Measurements from ENCODE around the gene PKD1L1.
A peak's percentile ranks its signal among the peaks of the same experiment; 100 is the strongest.
"Not testable (repeated sequence)": the region's sequence is repeated elsewhere in the genome, so short reads cannot be mapped to it uniquely, and the experiment has no call there.

Gene PKD1L1

DNA sequence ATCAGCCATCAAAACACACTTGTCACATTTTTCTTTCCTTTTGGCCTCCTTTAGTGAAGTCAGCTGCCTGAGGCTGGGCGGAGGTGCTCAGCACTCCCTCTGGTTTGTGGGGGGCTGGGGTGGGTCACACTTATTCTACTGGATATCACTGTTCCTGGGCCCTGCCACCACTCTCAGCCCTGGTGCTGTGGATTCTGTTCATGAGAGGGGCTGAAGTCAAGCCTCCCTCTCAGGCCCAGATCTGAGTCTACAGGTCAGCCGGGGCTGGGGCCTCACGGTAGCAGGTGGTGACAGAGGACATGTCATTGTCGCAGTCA lies 185.6 kb downstream of the PKD1L1 start:
- no peak for DNase-seq (ENCODE audit: low read depth)

DNA sequence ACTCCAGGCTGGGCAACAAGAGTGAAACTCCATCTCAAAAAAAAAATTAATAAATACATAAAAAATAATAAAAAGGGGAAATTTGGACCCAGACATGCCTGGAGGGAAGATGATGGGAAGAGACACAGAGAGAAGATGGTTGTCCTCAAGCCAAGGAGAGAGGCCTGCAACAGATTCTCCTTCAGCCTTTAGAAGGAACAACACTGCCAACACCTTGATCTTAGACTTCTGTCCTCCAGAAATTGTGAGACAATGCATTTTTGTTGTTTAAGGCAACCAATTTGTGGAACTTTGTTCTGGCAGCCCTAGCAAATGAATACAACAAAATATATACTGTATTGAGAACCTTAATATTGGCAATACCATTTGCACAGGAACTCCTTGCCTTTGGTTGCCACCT lies 186.1 kb downstream of the PKD1L1 start:
- DNase-seq (ENCODE audit: low read depth) = no peak

DNA sequence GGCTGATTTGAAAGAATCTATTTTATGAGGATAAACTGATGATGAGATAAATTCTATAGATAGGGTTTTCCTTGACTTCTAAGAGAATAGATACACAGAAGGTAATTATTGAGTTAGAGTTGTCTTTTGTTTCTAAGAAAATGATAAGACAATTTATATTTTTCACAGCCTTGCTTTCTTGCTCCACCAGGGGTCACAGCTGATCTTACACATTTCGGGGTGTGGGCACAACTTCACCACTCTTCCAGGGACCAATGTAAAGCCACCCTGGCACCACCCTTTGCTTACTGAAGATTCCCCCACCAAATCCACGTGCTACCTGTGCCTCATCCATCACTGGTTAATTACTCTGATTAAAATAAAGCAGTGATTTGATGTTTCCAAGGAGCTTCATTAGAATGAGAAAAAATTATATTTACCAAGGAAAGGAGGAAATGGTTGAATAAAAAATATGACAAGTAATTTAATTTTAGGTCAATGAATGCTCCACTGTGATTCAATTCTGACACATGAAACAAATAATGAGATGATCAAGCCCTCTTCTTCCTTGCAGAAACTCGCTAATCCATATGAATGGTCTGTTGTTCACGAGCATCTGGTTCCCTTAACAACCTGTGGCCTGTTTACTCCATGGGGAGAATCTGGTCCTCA lies 189.1 kb downstream of the PKD1L1 start:
- DNase-seq (ENCODE audit: low read depth) = no peak

DNA sequence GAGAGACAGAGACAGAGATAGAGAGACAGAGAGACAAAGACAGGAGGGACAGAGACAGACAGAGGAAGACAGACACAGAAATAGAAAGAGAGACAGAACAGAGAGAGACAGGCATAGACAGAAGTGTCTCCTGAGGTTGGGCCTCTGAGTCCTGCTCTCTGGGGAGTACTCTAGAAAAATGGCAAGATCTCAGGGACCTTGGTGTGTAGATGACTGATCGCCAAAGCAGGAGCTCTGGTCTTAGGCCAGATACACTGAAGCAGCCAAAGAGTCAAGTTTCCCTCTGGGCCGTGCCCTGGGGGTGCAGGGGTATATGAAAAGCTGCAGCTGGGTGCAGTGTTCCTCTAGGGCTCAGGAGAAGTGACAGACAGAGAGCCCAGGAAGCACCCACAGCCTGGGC lies 189.7 kb downstream of the PKD1L1 start:
- DNase-seq (ENCODE audit: low read depth) = no peak

DNA sequence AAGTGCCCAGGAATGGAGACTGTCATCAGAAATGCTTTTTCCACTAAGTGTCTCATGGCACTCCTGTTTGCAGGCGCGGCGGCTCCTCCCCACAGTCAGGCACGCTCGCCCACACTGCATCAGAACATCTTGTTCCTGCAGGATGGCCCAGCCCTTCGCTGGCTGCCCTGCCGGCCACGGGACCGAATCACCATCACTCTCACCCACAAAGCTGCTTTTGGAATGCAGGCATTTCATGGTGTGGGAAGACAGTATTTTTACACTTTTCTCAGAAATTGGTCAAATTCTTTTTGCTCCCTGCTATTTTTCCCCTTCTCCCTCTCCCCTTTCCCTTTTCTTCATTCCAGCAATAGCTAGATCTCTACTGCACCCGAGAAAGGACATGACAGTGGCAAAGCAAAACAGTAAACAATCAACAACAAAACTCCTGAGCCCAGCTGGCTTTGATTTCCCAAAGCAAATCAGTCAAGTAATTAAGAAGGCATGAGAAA lies 190.3 kb downstream of the PKD1L1 start:
- DNase-seq (ENCODE audit: low read depth) = peak; percentile 83

DNA sequence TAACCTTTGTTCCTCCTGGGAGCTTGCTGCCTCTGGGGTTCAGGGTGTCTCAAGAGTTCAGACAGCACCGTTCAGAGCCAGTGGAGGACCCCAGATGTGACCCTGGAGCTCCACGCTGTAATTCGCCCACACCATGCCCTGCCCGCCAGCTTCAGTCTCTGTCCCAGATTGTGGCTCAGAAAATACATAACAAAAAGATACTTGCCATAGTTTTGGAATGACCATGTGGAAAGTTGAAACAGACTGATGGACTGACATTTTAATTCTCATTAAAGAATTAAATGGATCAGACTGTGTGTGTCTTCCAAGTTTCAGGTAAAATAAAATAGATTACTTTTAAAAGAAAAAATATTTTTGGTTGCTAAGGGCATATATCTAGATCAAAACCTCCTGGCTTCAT lies 191.6 kb downstream of the PKD1L1 start:
- no peak for DNase-seq (ENCODE audit: low read depth)

DNA sequence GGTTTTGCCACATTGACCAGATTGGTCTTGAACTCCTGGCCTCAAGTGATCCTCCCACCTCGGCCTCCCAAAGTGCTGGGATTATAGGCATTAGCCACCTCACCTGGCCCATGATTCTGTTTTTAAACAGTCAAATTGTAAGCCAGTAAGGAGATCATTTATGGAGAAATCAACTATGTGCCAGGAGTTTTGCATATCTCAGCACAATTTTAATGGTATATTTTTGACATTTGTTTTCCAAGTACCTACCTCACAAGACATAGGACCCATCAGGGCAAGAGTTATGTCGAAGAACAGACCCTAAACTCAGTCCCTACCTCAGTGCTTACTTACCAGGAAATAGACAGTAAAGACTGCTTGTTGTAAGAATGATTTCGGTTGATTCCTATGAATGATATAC lies 193.0 kb downstream of the PKD1L1 start:
- DNase-seq (ENCODE audit: low read depth) = no peak

DNA sequence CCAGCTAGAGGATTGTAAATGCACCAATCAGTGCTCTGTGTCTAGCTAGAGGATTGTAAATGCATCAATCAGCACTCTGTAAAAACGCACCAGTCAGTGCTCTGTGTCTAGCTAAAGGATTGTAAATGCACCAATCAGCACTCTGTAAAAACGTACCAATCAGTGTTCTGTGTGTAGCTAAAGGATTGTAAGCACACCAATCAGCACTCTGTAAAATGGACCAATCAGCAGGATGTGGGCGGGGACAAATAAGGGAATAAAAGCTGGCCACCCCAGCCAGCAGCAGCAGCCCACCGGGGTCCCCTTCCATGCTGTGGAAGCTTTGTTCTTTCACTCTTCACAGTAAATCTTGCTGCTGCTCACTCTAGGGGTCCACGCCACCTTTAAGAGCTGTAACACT lies 196.5 kb downstream of the PKD1L1 start:
- DNase-seq (ENCODE audit: low read depth) = not testable (repeated sequence)

DNA sequence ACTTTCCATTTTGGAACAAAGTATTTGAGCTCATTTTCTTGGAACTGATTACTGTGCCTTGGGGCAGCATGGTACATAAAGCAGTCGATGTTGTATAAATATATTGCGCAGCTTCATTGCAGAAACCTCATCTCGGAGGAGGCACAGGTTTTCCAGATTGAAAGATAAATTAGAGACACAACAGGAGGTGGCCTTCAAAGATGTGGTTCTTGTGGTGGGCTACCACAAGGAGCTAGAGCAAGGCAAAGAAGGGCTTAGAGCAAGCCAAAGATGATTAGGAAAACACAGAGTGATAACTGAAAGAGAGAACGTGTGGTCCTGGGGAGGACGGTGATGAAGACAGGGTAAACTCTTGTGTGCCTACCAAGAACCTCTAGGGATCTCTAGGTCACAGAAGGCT lies 197.2 kb downstream of the PKD1L1 start:
- DNase-seq (ENCODE audit: low read depth) = no peak

DNA sequence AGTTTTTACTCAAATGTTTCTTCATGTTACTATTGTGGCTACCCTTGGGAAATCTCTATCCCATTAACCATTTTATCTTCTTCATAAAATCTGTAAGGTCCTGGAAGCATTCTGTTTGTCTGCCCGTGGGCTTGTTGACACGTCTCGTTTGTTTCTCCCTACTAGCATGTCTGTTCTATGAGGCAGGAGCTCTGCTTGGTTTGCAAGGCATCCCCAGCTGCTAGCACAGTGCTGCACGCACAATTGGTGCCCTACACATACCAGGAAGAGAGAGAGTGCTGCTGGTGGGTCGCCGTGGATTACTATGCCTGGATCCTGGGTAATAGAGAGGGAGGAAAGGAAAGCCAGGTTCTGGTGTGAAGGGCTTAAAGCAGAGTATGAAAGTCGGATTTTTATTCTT lies 200.2 kb downstream of the PKD1L1 start:
- no peak for DNase-seq (ENCODE audit: low read depth)

DNA sequence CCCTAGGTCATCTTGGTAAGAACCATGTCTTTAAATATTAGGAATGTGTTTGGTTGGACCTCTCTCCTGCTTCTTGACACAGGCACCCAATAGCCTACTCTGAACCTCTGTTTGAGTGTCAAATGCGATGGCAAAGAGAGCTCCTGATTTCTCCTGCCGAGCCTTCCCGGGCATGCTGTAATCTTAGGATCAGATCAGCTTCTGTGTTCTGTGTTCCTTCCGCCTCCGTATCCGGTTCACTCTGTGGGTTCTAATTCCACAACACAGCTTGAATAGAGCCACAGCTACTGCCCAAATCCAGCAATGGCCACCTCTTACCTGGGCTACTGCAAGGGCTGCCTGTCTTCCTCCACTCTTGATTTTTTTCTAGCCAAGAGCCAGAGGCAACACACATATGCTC lies 201.1 kb downstream of the PKD1L1 start:
- DNase-seq (ENCODE audit: low read depth) = no peak

DNA sequence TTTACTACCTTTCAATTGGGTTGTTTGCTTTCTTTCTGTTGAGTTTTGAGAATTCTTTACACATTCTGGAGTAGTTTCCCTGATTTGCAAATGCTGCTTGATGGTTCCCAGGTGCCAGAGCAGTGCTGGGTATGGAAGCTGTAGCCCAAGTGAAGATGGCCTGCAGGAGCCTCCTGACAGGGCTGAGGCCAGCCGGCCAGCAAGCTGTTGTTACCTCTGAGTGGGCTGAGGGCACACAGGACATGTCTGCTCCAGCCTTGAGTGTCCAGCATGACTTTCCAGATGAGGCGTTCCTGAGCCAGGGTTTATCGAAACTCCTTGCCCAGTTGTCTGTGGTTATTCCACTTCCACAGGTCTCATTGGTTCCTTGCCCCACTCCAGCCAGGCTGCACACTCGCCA lies 201.8 kb downstream of the PKD1L1 start:
- DNase-seq (ENCODE audit: low read depth) = no peak

DNA sequence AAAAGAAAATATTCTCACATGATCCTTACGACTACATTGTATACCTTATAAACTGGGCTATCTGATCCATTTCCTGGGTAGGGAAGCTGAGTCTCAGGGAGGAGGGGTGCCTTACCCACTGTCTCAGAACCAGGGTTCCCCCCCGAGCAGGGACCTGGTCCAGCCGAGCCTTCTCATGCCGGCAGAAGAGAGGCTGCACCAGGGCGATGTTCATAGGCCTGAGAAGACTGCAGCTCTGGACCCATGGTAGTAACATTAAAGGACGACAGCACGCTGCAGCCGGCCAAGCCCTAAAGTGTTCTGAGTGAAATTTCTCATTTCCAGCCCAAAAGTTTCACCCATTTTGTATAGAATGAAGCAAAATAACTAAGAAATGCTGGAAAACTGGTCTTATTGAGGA lies 203.4 kb downstream of the PKD1L1 start:
- DNase-seq (ENCODE audit: low read depth) = no peak

DNA sequence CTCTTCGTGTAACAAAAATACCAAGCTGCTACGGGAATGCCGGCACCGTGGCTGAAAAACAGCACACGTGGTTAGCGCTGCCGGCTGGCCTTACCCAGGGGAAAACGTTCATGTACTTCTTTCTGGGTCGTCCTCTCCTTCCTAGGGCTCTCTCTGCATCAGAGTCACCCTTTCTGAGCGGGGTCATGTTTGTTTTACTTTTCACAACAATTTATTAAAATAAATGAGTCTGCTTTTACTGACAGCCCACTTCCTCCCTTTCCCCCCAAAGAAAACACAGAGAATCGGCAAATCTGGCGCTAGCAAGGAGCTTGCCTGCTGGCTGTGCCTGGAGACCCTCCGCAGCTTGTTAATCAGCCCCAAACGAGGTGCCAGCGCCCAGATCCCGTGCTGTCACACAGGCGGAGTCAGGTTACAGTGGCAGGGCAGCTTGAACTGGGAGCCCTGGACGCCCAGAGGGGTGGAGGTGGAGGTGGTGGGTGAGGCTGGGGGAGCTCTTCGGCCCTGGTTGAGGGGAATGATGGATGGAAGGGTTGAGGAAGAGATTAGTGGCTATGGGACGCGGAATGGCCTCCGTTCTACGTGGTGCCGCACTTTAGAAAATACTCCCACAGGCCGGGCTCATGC lies 204.2 kb downstream of the PKD1L1 start:
- DNase-seq (ENCODE audit: low read depth) = no peak

DNA sequence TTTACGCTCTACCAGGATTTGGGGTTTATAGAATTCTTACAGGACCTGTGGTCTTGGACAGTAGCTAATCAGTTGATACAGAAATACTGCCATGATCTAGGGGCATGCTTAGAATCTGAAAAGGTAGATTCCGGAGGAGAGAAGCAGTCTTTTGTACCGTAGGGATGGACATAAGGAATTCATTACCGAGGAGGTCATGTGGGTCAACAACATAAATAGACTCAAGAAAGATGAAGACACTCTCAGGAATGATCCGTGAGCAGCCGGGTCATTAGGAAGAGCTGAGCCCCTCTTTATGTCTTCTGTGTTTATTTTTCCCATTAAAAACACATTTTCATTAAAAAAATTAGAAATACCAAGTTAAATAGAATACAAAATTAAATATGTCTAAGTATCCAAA lies 206.3 kb downstream of the PKD1L1 start:
- no peak for DNase-seq (ENCODE audit: low read depth)

DNA sequence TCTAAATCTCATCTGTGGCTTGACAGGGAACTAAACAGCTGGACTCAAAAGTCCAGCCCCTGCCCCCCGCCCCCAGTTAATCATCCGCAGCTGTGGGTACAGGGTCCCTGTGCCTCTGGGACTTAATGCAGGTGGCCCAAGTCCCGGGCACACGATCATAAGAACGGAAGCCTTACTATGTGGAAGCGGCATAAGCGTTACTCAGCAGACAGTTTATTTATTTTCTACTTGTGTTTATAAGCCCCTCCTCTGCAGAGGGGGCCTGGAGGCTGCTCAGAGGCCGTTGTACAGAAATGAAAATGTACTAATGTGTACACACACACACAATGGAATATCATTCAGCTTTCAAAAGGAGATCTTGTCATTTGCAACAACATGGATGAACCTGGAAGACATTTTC lies 208.4 kb downstream of the PKD1L1 start:
- no peak for DNase-seq (ENCODE audit: low read depth)

DNA sequence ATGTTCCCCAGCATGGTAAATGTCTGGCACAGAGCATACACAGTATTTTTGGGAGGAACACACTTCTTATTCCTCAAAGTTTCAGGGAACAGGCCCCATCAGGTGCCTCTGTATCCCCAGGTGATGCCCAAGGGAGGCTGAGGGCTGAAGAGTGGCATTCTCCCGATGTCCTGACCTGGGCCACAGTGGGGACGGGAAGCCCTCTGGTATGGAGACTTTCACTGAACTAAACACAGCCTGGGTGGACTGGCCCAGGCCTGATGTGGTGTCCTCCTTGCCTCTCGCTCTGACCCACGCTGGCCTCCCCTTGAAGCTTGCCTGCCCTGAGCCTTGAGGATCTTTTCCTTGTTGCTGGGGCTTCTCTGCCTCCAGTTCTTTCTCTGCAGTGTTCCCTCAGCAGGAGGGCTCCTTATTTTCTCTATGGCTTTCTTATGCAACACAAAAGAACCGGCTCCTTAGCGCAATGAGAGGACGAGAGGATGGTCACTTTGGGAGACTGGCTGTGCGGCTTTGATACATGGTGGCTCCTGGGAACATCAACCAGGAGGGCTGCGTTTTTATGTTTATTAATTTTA lies 208.9 kb downstream of the PKD1L1 start:
- DNase-seq (ENCODE audit: low read depth) = no peak

DNA sequence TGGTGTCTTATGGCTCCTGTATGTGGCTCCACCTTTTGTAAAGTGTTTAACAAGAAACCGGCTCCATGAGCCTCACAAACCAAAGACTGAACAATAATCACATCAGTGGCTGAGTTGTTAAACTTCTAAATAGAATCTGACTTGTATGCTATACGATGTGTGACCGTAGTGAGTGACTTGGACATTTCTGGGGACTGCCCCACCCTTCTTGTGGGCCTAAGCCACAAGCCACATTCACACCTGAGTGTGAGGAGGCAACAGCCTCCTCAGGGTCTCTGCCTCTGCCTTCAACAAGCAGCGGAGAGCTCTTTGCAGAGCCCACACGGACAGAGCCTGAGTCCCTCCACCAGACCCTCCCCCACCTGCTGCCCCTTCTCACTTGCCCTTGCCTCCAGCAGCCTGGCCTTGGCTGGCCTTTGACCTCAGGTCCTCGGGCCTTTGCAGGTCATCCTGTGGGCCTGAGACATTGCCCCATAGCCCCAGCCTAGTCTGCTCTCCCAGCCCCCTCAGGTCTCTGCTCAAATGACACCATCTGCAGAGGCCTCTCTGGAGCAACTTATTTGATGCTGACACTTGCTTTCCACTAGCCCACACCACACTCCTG lies 209.6 kb downstream of the PKD1L1 start:
- no peak for DNase-seq (ENCODE audit: low read depth)

DNA sequence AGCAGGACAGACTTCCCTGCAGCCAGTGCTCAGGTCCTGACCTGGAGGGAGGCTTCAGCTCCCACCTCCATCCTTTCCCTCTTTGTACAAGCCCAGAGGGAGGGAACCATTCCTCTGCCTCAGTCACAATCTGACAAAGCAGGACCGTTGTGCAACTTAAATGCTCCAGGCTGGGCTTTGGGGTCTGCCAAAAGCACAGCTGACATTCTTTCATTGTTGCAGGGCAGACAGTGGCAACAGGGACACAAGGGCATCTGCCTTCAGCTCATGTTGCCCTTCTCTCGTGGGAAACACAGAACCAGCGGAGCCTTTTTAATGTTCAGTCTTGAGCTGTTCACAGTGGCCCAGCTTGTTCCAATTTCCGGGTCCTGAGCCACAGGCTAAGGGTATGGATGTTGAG lies 210.7 kb downstream of the PKD1L1 start:
- no peak for DNase-seq (ENCODE audit: low read depth)

DNA sequence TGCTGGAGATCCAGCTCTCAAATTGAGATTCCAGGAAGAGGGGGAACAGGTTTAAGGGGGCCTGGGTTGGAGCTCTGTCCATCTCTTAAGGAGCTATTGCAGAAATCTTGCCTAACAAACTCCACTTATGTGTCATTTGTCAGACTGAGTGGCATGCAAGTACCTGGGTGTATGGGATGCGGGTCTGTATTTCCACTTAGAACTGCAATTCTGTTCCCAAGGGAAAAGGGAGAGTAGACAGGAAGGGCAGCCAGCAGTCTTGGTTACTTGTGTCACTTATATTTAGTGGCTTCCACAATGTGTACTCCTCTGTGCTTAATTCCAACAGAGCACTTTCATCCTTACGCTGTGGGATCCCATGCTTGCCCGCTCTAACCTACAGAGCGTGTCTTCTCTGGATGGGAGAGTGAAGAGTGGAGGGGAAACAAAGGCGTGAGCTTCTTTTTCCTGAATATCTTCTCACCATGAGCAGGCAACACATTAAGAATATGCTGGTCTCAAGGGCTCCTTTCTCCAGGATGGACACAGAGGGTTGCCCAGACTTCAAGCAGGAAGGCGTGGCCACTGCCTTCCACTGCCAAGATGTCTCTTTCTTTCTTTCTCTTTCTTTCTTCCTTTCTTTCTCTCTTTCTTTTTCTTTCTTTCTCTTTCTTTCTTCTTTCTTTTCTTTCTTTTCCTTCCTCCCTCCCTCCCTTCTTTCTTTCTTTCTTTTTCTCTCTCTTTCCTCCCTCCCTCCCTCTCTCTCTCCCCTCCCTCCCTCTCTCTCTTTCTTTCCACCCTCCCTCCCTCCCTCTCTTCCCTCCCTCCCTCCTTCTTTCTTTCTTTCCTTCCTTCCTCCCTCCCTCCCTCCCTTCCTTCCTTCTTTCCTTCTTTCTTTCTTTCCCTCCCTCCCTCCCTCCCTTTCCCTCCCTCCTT lies 212.6 kb downstream of the PKD1L1 start:
- no peak for DNase-seq (ENCODE audit: low read depth)

DNA sequence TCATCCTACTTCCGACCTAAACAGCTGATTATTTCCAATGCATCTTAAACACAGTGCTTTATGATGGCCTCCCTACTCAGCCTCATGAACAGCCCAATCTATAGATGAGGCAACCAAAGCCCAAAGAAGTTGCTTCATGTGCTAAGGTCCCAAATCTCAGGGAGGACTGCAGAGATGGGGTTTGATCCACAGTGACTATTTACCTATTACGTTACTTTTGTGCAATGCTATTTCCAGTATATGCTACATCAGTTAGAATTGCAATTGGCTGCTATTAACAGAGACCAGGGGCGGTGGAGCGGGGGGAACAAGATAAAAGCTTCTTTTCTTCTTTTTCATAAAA lies 213.3 kb downstream of the PKD1L1 start:
- no peak for DNase-seq (ENCODE audit: low read depth)

DNA sequence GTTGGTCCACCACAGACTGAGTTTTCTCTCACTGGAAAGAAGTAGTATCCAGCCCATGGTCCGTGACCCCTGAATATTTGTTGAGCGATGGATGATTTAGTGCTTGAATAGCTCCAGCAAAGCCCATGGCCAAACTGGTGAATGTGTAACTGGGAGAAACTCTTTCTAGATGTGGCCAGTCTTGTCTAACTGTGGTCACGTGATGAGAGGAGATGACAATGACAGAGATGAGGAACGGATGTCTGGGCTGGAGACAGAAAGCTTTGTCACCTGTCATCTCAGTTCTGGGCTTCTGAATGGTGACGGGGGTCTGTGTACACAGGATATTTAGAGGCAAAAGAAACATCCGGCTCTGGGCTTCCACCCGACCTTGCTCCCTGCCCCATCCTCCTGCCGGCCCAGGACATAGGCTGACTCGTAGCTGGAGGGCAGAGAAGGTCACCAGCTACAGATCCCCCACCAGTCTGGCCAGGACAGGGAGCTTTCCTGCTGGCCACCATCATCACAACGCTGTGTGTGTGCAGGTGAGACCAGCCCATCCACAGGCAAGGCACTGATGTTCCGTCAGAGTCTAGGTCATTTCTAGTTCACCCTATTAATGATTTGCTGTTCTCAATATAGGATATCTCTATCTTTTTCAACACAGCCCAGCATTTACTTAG lies 213.8 kb downstream of the PKD1L1 start:
- no peak for DNase-seq (ENCODE audit: low read depth)

All from non-pigmented ciliary epithelial cell (primary cell).